ENCODE results near the gene CDS2. TPM values are rescaled to one million over a fixed set of nuclear protein-coding genes. Genes with fewer than 3 reads are reported as not detected.

Gene CDS2
- total RNA-seq, 2 donors from 2014 or later, result 26.2 to 61.8 TPM

GRCh38 chr20:5184684-5185083 is 57.9 kb downstream of the CDS2 start:
- no peak for DNase-seq (ENCODE audit: low spot score)
- Histone ChIP-seq H3K4me1 (replicated peaks) (no peaks in the 10 kb centered on the region), H3K27me3 (replicated peaks; ENCODE audit: insufficient read depth) (no peaks in the 10 kb centered on the region), H3K27ac (no peak overlapping the region), H3K4me3 (no peak overlapping the region), H3K9me3 (no peaks in the 10 kb centered on the region), H3K36me3 (peaks cover 0 to 3% of the 10 kb centered on the region in 2 donors)
- intact Hi-C loops (cut with DNase I), result loop anchor here (10.0 kb wide), 1 partner anchor 580 kb away; no protein-coding TSS in a partner anchor
- TF ChIP-seq CTCF (IDR thresholded peaks at IDR 0.05) (no peak), POLR2A (IDR thresholded peaks at IDR 0.05) (no peak), POLR2AphosphoS5 (IDR thresholded peaks at IDR 0.05) (no peak)
- 87% methylated on average over 1 of the region's 1 CpG for WGBS

GRCh38 chr20:5187122-5187521 is 60.3 kb downstream of the CDS2 start:
- peaks cover 0 to 6% of the 10 kb centered on the region in 2 donors for H3K36me3 ChIP-seq
- H3K4me1 ChIP-seq (replicated peaks), result no peaks in the 10 kb centered on the region
- no peak overlapping the region for H3K4me3 ChIP-seq
- TF ChIP-seq POLR2A (IDR thresholded peaks at IDR 0.05), result no peak
- intact Hi-C loops (cut with DNase I), result loop anchor here (10.0 kb wide), 1 partner anchor 582 kb away; no protein-coding TSS in a partner anchor
- no peak for DNase-seq (ENCODE audit: low spot score)
- H3K9me3 ChIP-seq, result no peaks in the 10 kb centered on the region
- H3K27me3 ChIP-seq (replicated peaks; ENCODE audit: insufficient read depth), result no peaks in the 10 kb centered on the region
- WGBS, result 96% methylated on average over 3 of the region's 3 CpGs
- no peak overlapping the region for H3K27ac ChIP-seq

- Histone ChIP-seq H3K36me3 (peaks cover 0 to 6% of the 10 kb centered on the region in 2 donors), H3K4me1 (replicated peaks) (no peaks in the 10 kb centered on the region), H3K4me3 (no peak overlapping the region), H3K27ac (no peak overlapping the region), H3K9me3 (no peaks in the 10 kb centered on the region), H3K27me3 (replicated peaks; ENCODE audit: insufficient read depth) (no peaks in the 10 kb centered on the region)
- WGBS, result 80% methylated on average over 7 of the region's 7 CpGs
- no peak for DNase-seq (ENCODE audit: low spot score)
- intact Hi-C loops (cut with DNase I), result loop anchor here (10.0 kb wide), 1 partner anchor 584 kb away; no protein-coding TSS in a partner anchor
- TF ChIP-seq POLR2AphosphoS5 (IDR thresholded peaks at IDR 0.05) (no peak), CTCF (IDR thresholded peaks at IDR 0.05) (no peak), POLR2A (IDR thresholded peaks at IDR 0.05) (no peak)
Measured at GRCh38 chr20:5188736-5189135, 61.9 kb downstream of the CDS2 start.

- TF ChIP-seq POLR2AphosphoS5 (IDR thresholded peaks at IDR 0.05) (no peak), CTCF (IDR thresholded peaks at IDR 0.05) (no peak), POLR2A (IDR thresholded peaks at IDR 0.05) (no peak)
- Histone ChIP-seq H3K4me3 (no peak overlapping the region), H3K27ac (no peak overlapping the region), H3K9me3 (no peaks in the 10 kb centered on the region), H3K4me1 (replicated peaks) (no peaks in the 10 kb centered on the region), H3K36me3 (peaks cover 0 to 6% of the 10 kb centered on the region in 2 donors), H3K27me3 (replicated peaks; ENCODE audit: insufficient read depth) (no peaks in the 10 kb centered on the region)
- 89% methylated on average over 6 of the region's 6 CpGs for WGBS
- DNase-seq (ENCODE audit: low spot score), result no peak
- intact Hi-C loops (cut with DNase I), result loop anchor here (10.0 kb wide), 1 partner anchor 585 kb away; no protein-coding TSS in a partner anchor
Measured at GRCh38 chr20:5189917-5190316, 63.1 kb downstream of the CDS2 start.

- WGBS, result 91% methylated on average over 3 of the region's 3 CpGs
- Histone ChIP-seq H3K4me3 (no peak overlapping the region), H3K9me3 (no peaks in the 10 kb centered on the region), H3K4me1 (replicated peaks) (no peaks in the 10 kb centered on the region), H3K36me3 (peaks cover 0 to 6% of the 10 kb centered on the region in 2 donors), H3K27ac (no peak overlapping the region), H3K27me3 (replicated peaks; ENCODE audit: insufficient read depth) (no peaks in the 10 kb centered on the region)
- no peak for TF ChIP-seq POLR2A (IDR thresholded peaks at IDR 0.05)
- no peak for TF ChIP-seq CTCF (IDR thresholded peaks at IDR 0.05)
- no peak for TF ChIP-seq POLR2AphosphoS5 (IDR thresholded peaks at IDR 0.05)
- no peak for DNase-seq (ENCODE audit: low spot score)
- intact Hi-C loops (cut with DNase I), result no loop called here
Measured at GRCh38 chr20:5190444-5190843, 63.6 kb downstream of the CDS2 start.

Measured in prostate gland (tissue), 2 donors.